Liver (tissue), 9 donors: Measurements from ENCODE around the gene ARHGEF4. TPM values are rescaled to one million over a fixed set of nuclear protein-coding genes. Genes with fewer than 3 reads are reported as not detected.

Experiments
- DNase-seq: peaks from one replicate; pipeline ENCODE4 v3.0.0-alpha.2; 2017; ENCODE audit warnings: low spot score
- H3K27ac ChIP-seq, 2 donors: one replicate each; pipeline ENCODE4 v1.7.0; 2013; ENCODE audit warnings: inconsistent platforms in 2 of 2, low read length in 2 of 2, control low read depth in 1 of 2, low read depth in 1 of 2, mild to moderate bottlenecking in 1 of 2
- H3K27me3 ChIP-seq, 4 donors: one replicate each; pipeline versions ENCODE4 v1.6.1 to v1.7.0; 2013; ENCODE audit warnings: low read length in 3 of 4, inconsistent platforms in 1 of 4, mild to moderate bottlenecking in 1 of 4, moderate library complexity in 1 of 4; ENCODE audit not compliant: control insufficient read depth in 4 of 4, insufficient read depth in 4 of 4
- H3K36me3 ChIP-seq, 4 donors: one replicate each; pipeline versions ENCODE4 v1.6.1 to v1.7.0; 2013; ENCODE audit warnings: low read length in 3 of 4, mild to moderate bottlenecking in 3 of 4, low read depth in 1 of 4, moderate library complexity in 1 of 4; ENCODE audit not compliant: control insufficient read depth in 4 of 4, insufficient read depth in 3 of 4
- H3K4me1 ChIP-seq, 4 donors: one replicate each; pipeline versions ENCODE4 v1.6.1 to v1.7.0; 2013; ENCODE audit warnings: low read length in 3 of 4, mild to moderate bottlenecking in 3 of 4, moderate library complexity in 1 of 4; ENCODE audit not compliant: control insufficient read depth in 4 of 4, insufficient read depth in 4 of 4
- H3K4me3 ChIP-seq, 3 donors: one replicate each; pipeline versions ENCODE4 v1.6.1 to v1.7.0; 2013; ENCODE audit warnings: low read length in 3 of 3, control low read depth in 1 of 3, low read depth in 1 of 3, mild to moderate bottlenecking in 1 of 3
- H3K9ac ChIP-seq, 2 donors: one replicate each; pipeline ENCODE4 v1.7.0; 2013; ENCODE audit warnings: low read length in 2 of 2, mild to moderate bottlenecking in 2 of 2, moderate library complexity in 2 of 2, control low read depth in 1 of 2, low read depth in 1 of 2
- H3K9me3 ChIP-seq, 4 donors: one replicate each; pipeline versions ENCODE4 v1.6.1 to v1.7.0; 2013; ENCODE audit warnings: low read length in 3 of 4; ENCODE audit not compliant: control insufficient read depth in 4 of 4
- EGR1 ChIP-seq, 2 donors: IDR thresholded peaks; 2 replicates each; pipeline ENCODE4 v1.6.1; 2016 to 2018; ENCODE audit warnings: antibody characterized with exemption in 2 of 2, low read depth in 2 of 2
- FOXA1 ChIP-seq: IDR thresholded peaks from 2 replicates; pipeline ENCODE4 v1.6.1; 2016; ENCODE audit warnings: antibody characterized with exemption
- FOXA2 ChIP-seq: IDR thresholded peaks from 2 replicates; pipeline ENCODE4 v1.6.1; 2016; ENCODE audit warnings: antibody characterized with exemption
- GABPA ChIP-seq, 2 donors: IDR thresholded peaks in 1 of 2; conservative IDR thresholded peaks in 1 of 2; 2 replicates each; pipeline ENCODE4 v1.6.1; 2016; ENCODE audit warnings: antibody characterized with exemption in 2 of 2, mild to moderate bottlenecking in 1 of 2, moderate library complexity in 1 of 2
- HNF4G ChIP-seq: IDR thresholded peaks from 2 replicates; pipeline ENCODE4 v1.6.1; 2016; ENCODE audit warnings: antibody characterized with exemption
- JUND ChIP-seq, 2 donors: IDR thresholded peaks; 2 replicates each; pipeline ENCODE4 v1.6.1; 2016; ENCODE audit warnings: antibody characterized with exemption in 2 of 2
- NR2F2 ChIP-seq: IDR thresholded peaks from 2 replicates; pipeline ENCODE4 v1.6.1; 2016; ENCODE audit warnings: antibody characterized with exemption
- RAD21 ChIP-seq, 2 donors: IDR thresholded peaks; 2 replicates each; pipeline ENCODE4 v1.6.1; 2016; ENCODE audit warnings: antibody characterized with exemption in 2 of 2, mild to moderate bottlenecking in 2 of 2
- RXRA ChIP-seq, 2 donors: IDR thresholded peaks; 2 replicates each; pipeline ENCODE4 v1.6.1; 2017 to 2018; ENCODE audit warnings: antibody characterized with exemption in 2 of 2, mild to moderate bottlenecking in 1 of 2
- SP1 ChIP-seq: IDR thresholded peaks from 2 replicates; pipeline ENCODE4 v1.6.1; 2018; ENCODE audit warnings: antibody characterized with exemption, mild to moderate bottlenecking
- TAF1 ChIP-seq: conservative IDR thresholded peaks from 2 replicates; pipeline ENCODE4 v1.6.1; 2016; ENCODE audit warnings: antibody characterized with exemption, mild to moderate bottlenecking
- YY1 ChIP-seq: IDR thresholded peaks from 2 replicates; pipeline ENCODE4 v1.6.1; 2016; ENCODE audit warnings: antibody characterized with exemption, mild to moderate bottlenecking
- WGBS: extraction: QIAGEN DNeasy Blood & Tissue Kit; methylation state at CpG from one replicate; pipeline ENCODE4 v1.1.7; 2013; 5-methylcytosine and 5-hydroxymethylcytosine counted together
- polyA plus RNA-seq, 2 donors: library from polyadenylated mRNA; stranded (reverse) in 1 of 2; unstranded in 1 of 2; fragments of 200-250 nt in 1 of 2; fragments of >200 nt in 1 of 2; fragmentation: Nextera tagmentation in 1 of 2; extraction: Ambion mirVana in 1 of 2; gene quantifications; one replicate each; pipeline versions ENCODE4 v1.2.1 to v1.2.3, GENCODE V29; 2013 to 2015
- total RNA-seq, 2 donors: library from RNA; depleted of rRNA; stranded (reverse); fragments of >200 nt; gene quantifications; one replicate each; pipeline ENCODE4 v1.2.3, GENCODE V29; 2014
- TF ChIP-seq, protein P1 (sequence below): IDR thresholded peaks from 2 replicates; pipeline ENCODE4 v1.6.1; 2016; ENCODE audit warnings: antibody characterized with exemption
- TF ChIP-seq, protein P2 (sequence below): IDR thresholded peaks from 2 replicates; pipeline ENCODE4 v1.6.1; 2016; ENCODE audit warnings: antibody characterized with exemption
- TF ChIP-seq, protein P3 (sequence below): IDR thresholded peaks from 2 replicates; pipeline ENCODE4 v1.6.1; 2016; ENCODE audit warnings: antibody characterized with exemption, mild to moderate bottlenecking
- TF ChIP-seq, protein P4 (sequence below): IDR thresholded peaks from 2 replicates; pipeline ENCODE4 v1.6.1; 2016; ENCODE audit warnings: antibody characterized with exemption
- donor health status: healthy.
- donor health status: healthy.
- donor health status: healthy.
- donor health status: healthy.
- donor health status: healthy.

ARHGEF4 gene
- total and polyA plus RNA-seq, 4 donors = 0.08 TPM; not detected in 2

DNA sequence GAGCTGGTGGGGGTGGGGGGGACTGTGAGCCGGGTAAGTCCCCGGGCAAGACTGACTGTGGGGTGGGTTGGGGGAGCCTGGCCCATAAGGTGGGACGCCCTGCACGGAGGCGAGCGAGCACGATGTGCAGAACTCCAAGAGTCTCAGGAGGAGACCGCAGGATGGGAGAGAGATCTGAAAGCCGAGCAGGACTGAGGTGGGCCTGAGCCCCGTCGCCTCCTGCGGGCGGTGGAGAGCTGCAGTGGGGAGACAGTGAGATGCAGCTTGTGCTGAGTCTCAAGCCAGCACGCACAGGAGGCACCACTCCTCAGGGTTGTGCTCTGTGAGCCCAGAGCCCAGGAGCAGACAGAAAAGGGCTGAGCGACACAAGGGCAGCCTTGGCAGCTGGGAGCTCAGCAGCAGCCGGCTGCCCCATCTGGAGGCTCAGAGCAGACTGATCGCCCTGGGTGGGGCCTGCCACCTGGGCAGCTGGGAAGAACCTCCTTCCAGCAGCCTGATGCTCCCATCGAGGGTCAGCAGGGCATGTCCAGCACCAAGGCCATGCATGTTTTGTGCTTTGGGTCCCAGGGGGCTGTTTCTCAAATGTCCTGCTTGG is 15.9 kb downstream of the ARHGEF4 start:
- Histone ChIP-seq H3K9ac (no peak overlapping the region), H3K9me3 (no peaks in the 10 kb centered on the region), H3K27me3 (no peaks in the 10 kb centered on the region), H3K4me3 (no peak overlapping the region), H3K36me3 (no peaks in the 10 kb centered on the region), H3K4me1 (no peaks in the 10 kb centered on the region), H3K27ac (no peak overlapping the region)
- TF ChIP-seq, protein P1, sequence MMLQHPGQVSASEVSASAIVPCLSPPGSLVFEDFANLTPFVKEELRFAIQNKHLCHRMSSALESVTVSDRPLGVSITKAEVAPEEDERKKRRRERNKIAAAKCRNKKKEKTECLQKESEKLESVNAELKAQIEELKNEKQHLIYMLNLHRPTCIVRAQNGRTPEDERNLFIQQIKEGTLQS = no peak
- TF ChIP-seq FOXA2 = no peak
- 89% methylated on average over 18 of the region's 18 CpGs for WGBS
- DNase-seq = no peak

DNA sequence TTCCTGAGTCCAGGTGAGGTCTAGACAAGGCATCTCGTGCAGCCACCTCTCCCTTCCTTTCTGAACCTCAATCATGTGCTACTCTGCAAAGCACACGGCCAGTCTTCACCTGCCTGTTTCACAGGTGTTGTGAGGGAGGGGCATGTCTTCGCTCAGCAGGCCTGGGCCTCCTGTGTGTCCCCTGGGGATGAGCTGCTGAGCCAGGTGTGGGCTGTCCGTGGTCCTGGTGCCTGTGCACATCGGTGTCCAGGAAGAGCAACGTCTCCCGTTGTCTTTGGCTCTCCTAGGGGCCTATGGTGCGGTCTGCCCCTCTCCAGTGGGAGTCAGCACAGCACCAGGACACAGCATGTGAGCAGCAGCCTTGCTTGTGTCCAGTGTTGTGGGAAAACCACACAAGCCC is 16.7 kb downstream of the ARHGEF4 start:
- Histone ChIP-seq H3K9ac (no peak overlapping the region), H3K9me3 (no peaks in the 10 kb centered on the region), H3K4me3 (no peak overlapping the region), H3K36me3 (no peaks in the 10 kb centered on the region), H3K27ac (no peak overlapping the region), H3K4me1 (no peaks in the 10 kb centered on the region), H3K27me3 (no peaks in the 10 kb centered on the region)
- 73% methylated on average over 8 of the region's 8 CpGs for WGBS
- no peak for DNase-seq
- TF ChIP-seq JUND (IDR thresholded peaks at IDR 0.05) (no peak), NR2F2 (no peak), RXRA (IDR thresholded peaks at IDR 0.05) (no peak)
- TF ChIP-seq, protein P2, sequence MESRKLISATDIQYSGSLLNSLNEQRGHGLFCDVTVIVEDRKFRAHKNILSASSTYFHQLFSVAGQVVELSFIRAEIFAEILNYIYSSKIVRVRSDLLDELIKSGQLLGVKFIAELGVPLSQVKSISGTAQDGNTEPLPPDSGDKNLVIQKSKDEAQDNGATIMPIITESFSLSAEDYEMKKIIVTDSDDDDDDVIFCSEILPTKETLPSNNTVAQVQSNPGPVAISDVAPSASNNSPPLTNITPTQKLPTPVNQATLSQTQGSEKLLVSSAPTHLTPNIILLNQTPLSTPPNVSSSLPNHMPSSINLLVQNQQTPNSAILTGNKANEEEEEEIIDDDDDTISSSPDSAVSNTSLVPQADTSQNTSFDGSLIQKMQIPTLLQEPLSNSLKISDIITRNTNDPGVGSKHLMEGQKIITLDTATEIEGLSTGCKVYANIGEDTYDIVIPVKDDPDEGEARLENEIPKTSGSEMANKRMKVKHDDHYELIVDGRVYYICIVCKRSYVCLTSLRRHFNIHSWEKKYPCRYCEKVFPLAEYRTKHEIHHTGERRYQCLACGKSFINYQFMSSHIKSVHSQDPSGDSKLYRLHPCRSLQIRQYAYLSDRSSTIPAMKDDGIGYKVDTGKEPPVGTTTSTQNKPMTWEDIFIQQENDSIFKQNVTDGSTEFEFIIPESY = no peak
- TF ChIP-seq, protein P3, sequence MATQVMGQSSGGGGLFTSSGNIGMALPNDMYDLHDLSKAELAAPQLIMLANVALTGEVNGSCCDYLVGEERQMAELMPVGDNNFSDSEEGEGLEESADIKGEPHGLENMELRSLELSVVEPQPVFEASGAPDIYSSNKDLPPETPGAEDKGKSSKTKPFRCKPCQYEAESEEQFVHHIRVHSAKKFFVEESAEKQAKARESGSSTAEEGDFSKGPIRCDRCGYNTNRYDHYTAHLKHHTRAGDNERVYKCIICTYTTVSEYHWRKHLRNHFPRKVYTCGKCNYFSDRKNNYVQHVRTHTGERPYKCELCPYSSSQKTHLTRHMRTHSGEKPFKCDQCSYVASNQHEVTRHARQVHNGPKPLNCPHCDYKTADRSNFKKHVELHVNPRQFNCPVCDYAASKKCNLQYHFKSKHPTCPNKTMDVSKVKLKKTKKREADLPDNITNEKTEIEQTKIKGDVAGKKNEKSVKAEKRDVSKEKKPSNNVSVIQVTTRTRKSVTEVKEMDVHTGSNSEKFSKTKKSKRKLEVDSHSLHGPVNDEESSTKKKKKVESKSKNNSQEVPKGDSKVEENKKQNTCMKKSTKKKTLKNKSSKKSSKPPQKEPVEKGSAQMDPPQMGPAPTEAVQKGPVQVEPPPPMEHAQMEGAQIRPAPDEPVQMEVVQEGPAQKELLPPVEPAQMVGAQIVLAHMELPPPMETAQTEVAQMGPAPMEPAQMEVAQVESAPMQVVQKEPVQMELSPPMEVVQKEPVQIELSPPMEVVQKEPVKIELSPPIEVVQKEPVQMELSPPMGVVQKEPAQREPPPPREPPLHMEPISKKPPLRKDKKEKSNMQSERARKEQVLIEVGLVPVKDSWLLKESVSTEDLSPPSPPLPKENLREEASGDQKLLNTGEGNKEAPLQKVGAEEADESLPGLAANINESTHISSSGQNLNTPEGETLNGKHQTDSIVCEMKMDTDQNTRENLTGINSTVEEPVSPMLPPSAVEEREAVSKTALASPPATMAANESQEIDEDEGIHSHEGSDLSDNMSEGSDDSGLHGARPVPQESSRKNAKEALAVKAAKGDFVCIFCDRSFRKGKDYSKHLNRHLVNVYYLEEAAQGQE = no peak

DNA sequence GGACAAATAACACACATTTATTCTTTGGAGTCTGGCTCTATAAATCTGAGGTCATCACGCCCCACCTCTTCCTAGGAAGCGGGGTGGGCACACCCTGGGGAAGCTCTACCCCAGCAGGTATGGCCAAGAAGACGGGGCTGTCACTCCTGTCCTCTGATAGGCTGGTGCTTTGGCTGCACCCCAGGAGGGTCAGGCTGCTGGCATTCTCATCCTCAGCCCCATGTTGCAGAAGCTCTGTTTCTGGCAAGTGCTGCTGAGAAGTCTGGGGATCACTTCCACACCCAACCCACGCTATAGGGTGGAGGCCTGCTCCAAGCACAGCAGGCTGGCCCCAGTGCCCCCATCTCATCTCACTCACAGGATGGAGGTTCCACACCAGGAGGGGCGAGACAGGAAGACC is 17.6 kb downstream of the ARHGEF4 start:
- Histone ChIP-seq H3K4me1 (no peaks in the 10 kb centered on the region), H3K9me3 (no peaks in the 10 kb centered on the region), H3K9ac (no peak overlapping the region), H3K36me3 (no peaks in the 10 kb centered on the region), H3K27me3 (no peaks in the 10 kb centered on the region), H3K4me3 (no peak overlapping the region), H3K27ac (no peak overlapping the region)
- 89% methylated on average over 5 of the region's 5 CpGs for WGBS
- no peak for DNase-seq
- TF ChIP-seq HNF4G = no peak
- no peak for TF ChIP-seq GABPA (IDR thresholded peaks at IDR 0.05 in 1 of 2, conservative IDR thresholded peaks at IDR 0.05 in 1 of 2)
- TF ChIP-seq TAF1 = no peak
- TF ChIP-seq FOXA1 = no peak
- TF ChIP-seq RAD21 (IDR thresholded peaks at IDR 0.05) = no peak
- TF ChIP-seq, protein P4, sequence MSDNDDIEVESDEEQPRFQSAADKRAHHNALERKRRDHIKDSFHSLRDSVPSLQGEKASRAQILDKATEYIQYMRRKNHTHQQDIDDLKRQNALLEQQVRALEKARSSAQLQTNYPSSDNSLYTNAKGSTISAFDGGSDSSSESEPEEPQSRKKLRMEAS = no peak
- TF ChIP-seq NR2F2 = no peak
- no peak for TF ChIP-seq SP1
- TF ChIP-seq, protein P2 = no peak
- no peak for TF ChIP-seq EGR1 (IDR thresholded peaks at IDR 0.05; ENCODE audit: low read depth in 2 of 2)
- TF ChIP-seq YY1 = no peak
- TF ChIP-seq, protein P1 = no peak
- TF ChIP-seq, protein P3 = no peak
- no peak for TF ChIP-seq RXRA (IDR thresholded peaks at IDR 0.05)
